ENCODE results near the gene ZNF827. TPM values are rescaled to one million over a fixed set of nuclear protein-coding genes. Genes with fewer than 3 reads are reported as not detected.

The ZNF827 gene
- total and polyA plus RNA-seq, 2 of the 8 experiments (the other 6 are each of a cell fraction or from before 2014, with no cell fraction given), result 25.3 to 26.2 TPM

- Histone ChIP-seq H3K27me3 (replicated peaks in 1 of 4; ENCODE audit: control insufficient read depth in 3 of 4, extremely low read depth in 1 of 4, insufficient read depth in 3 of 4, low read length in 3 of 4) (no peaks in the 10 kb centered on the region), H3K9ac (replicated peaks in 1 of 4; ENCODE audit: extremely low read depth in 1 of 4, low read depth in 3 of 4, low read length in 3 of 4) (no peak overlapping the region), H3K36me3 (ENCODE audit: control insufficient read depth in 2 of 4, insufficient read depth in 4 of 4, low read length in 3 of 4) (peaks cover 0 to 10% (median 0%) of the 10 kb centered on the region in 4 experiments; a peak in 3 of 8 replicates), H2BK120ac (replicated peaks; ENCODE audit: low read depth, low read length) (no peak overlapping the region), H2BK12ac (ENCODE audit: low read depth, low read length) (no peak overlapping the region), H2BK20ac (ENCODE audit: low read length) (no peak overlapping the region), H3K4ac (replicated peaks; ENCODE audit: insufficient read length, low read depth, low read length) (no peak overlapping the region), H2AFZ (ENCODE audit: low read length) (no peak overlapping the region), H3K4me3 (ENCODE audit: extremely low read depth in 1 of 4, insufficient read depth in 2 of 4, low read depth in 3 of 4, low read length in 4 of 4) (no peak overlapping the region), H3K79me2 (ENCODE audit: control insufficient read depth in 1 of 2, insufficient read depth in 2 of 2, low read length in 2 of 2) (no peaks in the 10 kb centered on the region), H3K9me3 (ENCODE audit: insufficient read depth in 2 of 2, low read depth in 1 of 2, low read length in 1 of 2) (no peaks in the 10 kb centered on the region), H2BK5ac (ENCODE audit: low read depth, low read length) (no peak overlapping the region), H3K14ac (ENCODE audit: insufficient read length) (no peak overlapping the region), H3K56ac (replicated peaks; ENCODE audit: insufficient read length, low read depth, low read length) (no peak overlapping the region), H4K20me1 (replicated peaks in 1 of 2; ENCODE audit: control insufficient read depth in 1 of 2, insufficient read depth in 2 of 2, low read length in 2 of 2) (no peaks in the 10 kb centered on the region), H3K4me2 (ENCODE audit: insufficient read depth in 1 of 2, low read depth in 2 of 2, low read length in 2 of 2) (no peak overlapping the region), H2AK5ac (ENCODE audit: low read depth, low read length) (no peak overlapping the region), H3K23ac (ENCODE audit: insufficient read length) (no peak overlapping the region), H4K8ac (ENCODE audit: extremely low read depth, insufficient read depth, low read length) (no peak overlapping the region), H3K18ac (ENCODE audit: extremely low read depth, low read length) (no peak overlapping the region), H3K79me1 (ENCODE audit: low read depth, low read length) (no peaks in the 10 kb centered on the region), H3K23me2 (ENCODE audit: low read depth, low read length) (no peaks in the 10 kb centered on the region), H4K91ac (replicated peaks; ENCODE audit: insufficient read length, low read length) (no peak overlapping the region), H3K4me1 (replicated peaks in 1 of 4; ENCODE audit: control insufficient read depth in 3 of 4, insufficient read depth in 4 of 4, low read length in 3 of 4) (no peaks in the 10 kb centered on the region), H2BK15ac (ENCODE audit: low read length) (no peak overlapping the region), H3K27ac (ENCODE audit: low read depth, low read length) (no peak overlapping the region), H4K5ac (ENCODE audit: insufficient read length, low read depth, low read length) (no peak overlapping the region)
- no peak for DNase-seq (ENCODE audit: low read depth in 1 of 2, low spot score in 2 of 2)
- ChIA-PET CTCF (ENCODE audit: partially characterized antibody) (no interaction called here), POLR2A (ENCODE audit: partially characterized antibody) (no interaction called here)
- TF ChIP-seq POU5F1 (IDR thresholded peaks at IDR 0.05; ENCODE audit: low read depth, low read length) (no peak), YY1 (IDR thresholded peaks at IDR 0.05; ENCODE audit: low read depth, low read length) (no peak), RBBP5 (IDR thresholded peaks at IDR 0.05; ENCODE audit: borderline replicate concordance, low read depth, low read length) (no peak), GABPA (IDR thresholded peaks at IDR 0.05; ENCODE audit: borderline replicate concordance, insufficient read depth, low read length) (no peak), ATF2 (IDR thresholded peaks at IDR 0.05; ENCODE audit: low read length) (no peak), NRF1 (IDR thresholded peaks at IDR 0.05; ENCODE audit: low read depth, low read length) (no peak), KDM4A (IDR thresholded peaks at IDR 0.05; ENCODE audit: low read depth, low read length, severe bottlenecking) (no peak), CTCF (IDR thresholded peaks at IDR 0.05; ENCODE audit: control extremely low read depth in 1 of 3, insufficient read depth in 1 of 3, low read depth in 1 of 3, low read length in 3 of 3) (no peak), SIN3A (conservative IDR thresholded peaks at IDR 0.05 in 1 of 2, IDR thresholded peaks at IDR 0.05 in 1 of 2; ENCODE audit: low read depth in 1 of 2, low read length in 2 of 2) (no peak)
- FAIRE-seq, result no peak
Measured at GRCh38 chr4:145871209-145871608, 67.4 kb downstream of the ZNF827 start.

All from H1 (cell line).